Left forelimb (tissue), 1 donor: ENCODE measurements around the gene LRRC18.

Source experiments
- DNase-seq: peaks from one replicate; pipeline ENCODE4 v3.0.0-alpha.2; 2018; ENCODE audit warnings: low spot score

Gene LRRC18

DNA sequence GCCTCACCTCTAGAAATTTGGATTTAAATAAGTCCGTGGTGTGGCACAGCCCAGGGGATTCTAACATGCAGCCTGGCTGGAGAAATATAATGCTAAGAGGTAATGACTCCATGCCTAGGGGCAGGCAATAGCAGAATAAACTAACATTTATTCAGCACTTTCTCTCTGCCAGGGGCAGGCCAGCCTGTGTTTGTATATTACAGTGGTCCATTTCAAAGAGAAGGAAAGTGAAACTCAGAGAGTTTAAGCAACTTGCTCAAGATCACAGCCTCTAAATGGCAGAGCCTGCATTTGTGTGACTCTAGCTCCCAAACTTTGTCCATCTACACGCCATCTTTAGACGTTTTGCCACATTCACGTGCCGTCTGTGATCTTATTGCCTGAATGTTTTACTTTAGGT is 6.7 kb upstream of the LRRC18 start:
- no peak for DNase-seq

- peak; percentile 62 for DNase-seq
Observed at GRCh38 chr10:48945441-48946130, 5.9 kb upstream of the LRRC18 start.

DNA sequence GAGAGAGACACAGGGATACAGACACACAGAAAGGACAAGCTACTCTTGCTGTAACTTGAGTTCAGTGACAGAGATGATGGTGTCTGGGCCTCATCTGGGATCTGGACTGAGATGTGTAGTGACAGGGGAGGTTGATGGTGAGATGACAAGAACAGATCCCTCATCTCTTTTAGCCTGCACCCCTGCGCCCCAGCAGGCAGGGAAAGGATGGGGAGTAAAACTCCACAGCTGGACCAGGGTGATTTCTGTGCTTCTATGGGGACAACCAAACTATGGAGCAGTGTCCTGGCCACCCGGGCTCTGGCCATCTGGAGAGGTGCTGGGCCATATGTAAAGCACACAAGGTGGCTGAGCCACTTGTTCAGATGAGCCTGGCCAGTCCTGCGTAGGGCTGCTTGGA is 4.5 kb upstream of the LRRC18 start:
- DNase-seq = no peak

GRCh38 chr10:48943096-48943495 is 3.5 kb upstream of the LRRC18 start:
- no peak for DNase-seq

- peak; percentile 31 for DNase-seq
Observed at GRCh38 chr10:48941427-48942075, 1.9 kb upstream of the LRRC18 start.

DNA sequence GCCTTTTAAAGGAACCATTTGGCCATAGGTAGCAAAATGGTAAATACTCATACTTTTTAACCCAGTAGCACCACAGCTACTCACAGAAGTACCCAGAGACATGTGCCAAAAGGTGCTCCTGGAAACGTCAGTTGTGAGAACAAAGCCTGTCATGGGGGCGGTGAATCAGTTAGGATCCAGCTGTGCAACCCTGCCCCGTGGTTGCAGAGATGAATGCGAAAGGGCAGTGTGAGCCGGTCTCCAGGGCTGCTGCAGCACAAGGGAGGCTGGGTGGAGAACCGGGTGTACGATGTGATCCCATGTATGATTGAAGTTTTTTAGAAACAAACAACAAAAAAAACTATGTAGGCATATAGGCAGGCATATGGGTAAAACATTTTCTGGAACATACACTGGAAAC is 1.3 kb upstream of the LRRC18 start:
- no peak for DNase-seq

DNA sequence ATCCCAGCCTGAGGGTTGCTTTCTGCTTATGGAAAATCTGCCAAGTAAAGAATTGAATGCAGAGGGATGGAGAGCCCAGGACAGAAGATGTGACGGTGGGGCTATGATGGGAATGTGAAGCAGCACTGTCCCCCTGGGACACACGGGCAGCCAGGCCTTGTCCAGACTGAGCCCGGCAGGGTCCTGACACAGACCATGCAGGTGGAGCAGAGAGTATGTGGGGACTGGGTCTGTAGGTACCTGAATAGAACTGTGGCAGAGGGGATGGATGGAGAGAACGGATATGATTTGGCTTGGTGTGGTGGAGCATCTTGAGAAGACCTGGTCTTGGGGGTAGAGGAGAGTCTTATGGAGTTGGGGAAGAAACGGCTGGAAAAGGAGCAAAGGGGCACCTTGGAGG is 732 bp upstream of the LRRC18 start:
- DNase-seq = no peak

DNA sequence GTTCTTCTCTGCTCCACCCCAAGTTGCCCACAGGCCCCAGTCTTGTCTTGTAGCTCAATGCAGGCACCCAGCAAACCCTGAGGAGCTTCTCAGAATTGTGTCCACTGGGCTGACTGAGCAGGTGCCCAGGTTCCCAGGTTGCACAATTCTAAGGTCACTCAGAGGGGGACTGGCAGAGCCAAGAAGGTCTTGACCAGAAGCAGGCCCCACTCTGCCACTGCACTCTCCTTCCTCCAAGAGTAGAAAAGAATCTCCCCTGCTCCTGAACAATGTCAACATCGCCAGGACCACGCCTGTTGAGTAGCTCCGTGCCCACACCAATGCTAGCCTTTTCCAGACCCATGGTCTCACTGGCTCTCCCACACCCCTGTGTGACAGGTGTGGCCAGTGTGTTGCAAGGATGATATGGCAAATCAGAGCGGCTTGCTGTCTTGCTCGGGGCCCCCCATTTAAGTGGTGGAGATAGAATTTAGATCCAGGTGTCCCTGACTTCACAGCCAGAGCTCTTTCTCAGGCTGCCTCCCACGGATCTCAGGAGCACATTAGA is 577 bp downstream of the LRRC18 start:
- peak; percentile 30 for DNase-seq

DNA sequence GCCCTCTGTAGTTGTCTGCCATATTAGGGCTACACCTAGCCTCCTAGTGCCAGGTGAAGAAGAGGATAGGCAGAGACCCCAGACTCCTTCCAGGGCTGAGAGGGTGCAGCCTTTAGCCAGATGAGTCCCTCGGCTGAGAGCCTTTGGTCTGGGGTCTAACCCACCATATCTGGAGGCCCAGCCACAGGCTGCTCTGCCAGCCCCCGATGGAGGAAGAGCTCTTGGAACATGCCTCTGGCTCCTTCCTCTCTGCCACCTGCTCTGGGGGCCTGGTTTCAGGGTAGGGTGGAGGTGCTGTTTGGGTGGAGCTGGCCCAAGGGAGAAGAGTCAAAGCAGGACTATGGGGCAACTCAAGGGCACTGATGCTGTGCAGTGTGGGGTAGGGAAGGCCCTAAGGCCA is 1.4 kb downstream of the LRRC18 start:
- peak; percentile 40 for DNase-seq

DNA sequence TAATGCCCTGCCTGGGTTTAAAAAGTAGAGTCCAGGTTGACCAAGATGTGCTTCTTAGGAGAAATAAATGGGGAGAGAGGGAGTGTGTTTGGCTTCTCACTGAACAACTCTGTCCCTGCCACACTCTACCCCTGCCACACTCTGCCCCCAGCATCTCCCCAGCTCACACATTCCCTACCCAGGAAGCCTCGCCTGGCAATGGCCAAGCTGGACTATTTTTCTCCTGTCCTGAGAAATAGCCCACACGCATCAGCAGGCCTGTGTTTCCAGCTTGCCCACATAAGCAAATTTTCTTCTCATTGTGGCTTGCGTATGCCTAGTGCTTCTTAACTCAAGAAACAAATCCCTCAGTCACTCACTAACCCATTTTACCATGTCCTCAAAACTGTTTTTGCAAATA is 1.8 kb downstream of the LRRC18 start:
- DNase-seq = no peak

- DNase-seq = no peak
Observed at GRCh38 chr10:48935577-48935976, 4.1 kb downstream of the LRRC18 start.

DNA sequence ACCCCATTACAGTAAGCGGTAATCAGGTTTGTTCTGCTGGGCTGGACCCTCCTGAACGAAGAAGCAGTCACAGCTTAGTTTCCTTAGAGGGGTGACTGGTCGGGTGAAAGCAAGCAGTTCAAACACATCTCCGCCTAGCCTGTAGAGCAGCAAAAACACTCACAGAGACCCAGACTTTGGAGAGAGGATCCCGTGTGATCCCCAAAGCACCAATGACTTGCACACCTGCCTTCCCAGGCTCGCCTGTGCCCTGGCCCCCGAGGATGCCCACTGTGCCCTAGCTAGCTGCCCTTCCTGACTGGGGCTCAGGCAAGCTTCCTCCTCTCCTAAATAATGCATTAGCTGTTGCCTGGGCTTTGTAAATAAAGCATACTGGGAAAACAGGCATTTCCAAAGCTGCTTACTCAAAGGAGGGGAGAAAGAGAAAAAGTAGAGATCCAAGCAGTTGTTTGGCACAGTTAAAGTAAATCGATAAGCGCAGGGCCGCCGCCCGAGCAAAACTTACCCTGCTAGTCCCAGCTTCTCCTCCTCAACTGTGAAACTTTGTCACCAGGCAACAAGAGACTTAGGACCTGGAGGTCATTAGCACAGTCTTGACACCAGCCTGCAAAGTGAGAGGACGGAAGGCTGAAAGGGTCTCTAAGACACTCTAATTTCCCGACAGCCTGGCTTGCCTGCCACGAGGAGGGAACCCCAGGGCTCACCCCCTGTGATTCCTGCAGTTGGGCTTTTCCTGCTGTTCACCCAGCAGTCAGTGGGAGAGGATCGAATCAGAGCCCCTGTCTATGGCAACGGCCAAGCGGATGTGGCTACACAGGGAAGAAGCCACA is 4.8 kb downstream of the LRRC18 start:
- peak; percentile 58 for DNase-seq

DNA sequence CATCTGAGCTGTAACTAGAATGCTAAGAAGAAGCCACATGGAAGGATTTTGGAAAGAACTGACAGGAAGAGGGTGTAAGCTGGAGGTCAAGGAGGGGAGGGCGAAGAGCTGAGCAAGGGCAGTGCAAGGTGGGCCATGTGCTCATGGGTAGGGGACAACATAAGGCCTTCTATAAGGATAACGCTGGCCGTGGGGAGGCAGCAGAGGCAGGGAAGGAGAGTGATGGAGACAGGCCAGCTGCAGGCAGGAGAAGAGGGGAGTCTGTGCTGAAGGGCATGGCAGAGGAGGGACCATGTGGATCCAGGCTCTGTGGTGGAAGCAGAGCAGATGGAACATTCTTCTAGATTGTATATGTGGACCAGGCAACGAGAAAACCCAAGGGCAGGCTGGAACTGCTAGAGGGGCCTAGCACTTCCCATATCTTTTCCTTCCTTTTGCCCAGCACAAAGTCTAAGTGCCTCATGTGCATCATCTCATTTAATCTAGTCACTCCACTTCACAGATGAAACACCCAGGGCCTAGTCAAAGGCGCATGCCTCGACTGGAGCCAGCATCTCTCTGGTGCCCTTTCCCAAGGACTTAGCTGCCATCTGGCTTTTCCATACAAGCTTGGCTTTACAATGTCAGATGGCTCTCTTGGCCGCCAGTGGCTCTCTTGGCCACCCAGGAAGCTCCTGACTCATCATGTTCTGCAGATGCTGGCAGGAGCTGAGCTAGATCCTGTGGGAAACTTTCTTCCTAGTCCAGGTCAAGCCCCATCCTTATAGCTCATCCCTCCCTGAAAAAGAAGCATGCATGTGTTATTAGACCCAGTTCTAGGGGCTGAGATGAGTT is 6.6 kb downstream of the LRRC18 start:
- DNase-seq = peak; percentile 56

DNA sequence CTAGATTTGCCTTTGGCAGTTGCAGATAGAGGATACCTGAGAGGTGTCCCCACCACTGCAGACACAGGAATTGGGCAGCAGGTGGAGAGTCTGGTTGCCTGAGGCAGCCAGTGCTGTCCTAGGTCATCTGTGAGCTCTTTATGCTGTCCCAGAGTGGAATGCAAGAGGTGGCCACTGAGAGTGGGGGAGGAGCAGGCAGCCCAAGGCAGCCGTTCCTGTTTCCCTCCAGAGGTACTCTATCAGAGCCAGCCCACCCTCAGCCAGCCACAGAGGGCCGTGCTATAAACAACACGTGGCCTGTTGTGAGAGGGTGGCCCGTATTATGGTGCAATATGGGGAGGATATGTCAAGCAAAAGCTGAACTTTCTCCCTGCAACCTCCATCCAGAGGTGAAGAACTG is 8.5 kb downstream of the LRRC18 start:
- DNase-seq = peak; percentile 49

- DNase-seq = peak; percentile 37
Observed at GRCh38 chr10:48929413-48929990, 10.1 kb downstream of the LRRC18 start.

DNA sequence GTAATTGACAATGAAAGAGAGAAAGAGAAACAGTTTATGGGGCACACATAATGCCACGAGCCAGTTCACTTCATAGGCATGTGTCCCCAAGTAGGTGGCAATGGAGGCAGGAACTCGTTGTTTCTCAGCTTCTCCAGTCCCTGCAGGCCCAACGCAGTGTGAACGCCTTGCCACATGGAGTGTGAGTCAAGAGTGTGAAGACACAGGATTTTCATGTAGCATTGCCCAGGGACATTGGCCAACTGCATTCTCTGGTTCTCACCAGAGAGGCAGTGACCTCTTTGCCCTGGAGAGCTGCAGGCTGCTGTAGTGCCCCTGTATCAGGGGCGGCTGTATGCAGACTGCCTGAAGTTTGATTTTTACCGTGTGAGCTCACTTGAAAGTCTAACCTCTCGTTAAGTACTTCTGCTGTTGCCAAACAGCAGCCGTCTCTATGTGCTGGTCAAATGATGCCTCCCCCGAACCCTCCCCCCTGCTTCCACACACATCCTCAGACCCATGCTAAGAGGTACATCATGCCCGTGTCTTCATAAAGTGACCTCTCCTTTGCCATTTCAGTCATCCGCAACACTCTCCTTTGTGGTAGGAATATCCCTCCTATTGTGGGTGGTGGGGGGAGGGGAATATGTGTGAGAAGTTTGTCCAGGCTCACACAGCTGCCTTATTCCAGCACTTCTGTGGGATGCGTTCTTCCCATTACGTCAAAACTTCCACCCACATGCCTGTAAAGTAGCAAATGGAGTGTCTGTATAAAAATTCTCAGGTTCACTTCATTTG is 12.7 kb downstream of the LRRC18 start:
- peak; percentile 57 for DNase-seq

DNA sequence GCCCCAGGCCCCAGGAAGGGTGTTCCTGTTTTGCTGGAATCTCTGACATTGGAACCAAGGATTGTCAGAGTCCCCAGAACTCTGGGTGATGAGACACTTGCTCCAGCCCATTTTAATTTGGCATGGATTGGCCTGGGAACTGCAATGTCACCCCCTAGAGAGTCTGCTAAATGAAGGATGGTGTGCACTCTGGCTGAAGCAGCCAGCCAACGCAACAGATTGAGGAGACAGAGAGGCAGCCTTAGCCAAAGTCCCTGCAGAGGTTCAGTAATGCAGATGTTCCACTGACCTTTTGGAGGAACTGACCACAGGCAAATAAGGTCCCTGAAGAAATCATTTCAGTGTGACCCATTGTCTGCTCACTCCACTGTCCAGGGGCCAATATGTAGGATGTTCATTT is 13.4 kb downstream of the LRRC18 start:
- DNase-seq = no peak

DNA sequence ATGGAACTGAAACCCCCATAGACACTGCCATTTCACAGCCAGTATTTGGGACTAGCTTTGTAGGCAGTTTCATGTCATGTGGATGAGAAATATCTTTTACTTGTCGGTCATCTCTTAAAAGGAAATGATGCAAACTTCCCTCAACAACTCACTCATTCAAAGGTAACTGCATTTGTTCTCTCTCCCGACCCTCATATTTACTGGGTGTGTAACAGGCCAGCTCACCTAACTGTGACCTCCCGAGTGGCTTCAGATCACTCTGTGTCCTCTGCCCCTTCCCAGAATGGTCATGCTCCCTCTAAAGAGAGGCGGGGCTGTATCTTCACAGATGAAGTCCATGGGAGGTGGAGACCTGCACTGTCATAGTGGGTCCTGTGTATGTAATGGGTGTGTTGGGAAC is 14.7 kb downstream of the LRRC18 start:
- no peak for DNase-seq

GRCh38 chr10:48923748-48924147 is 15.9 kb downstream of the LRRC18 start:
- peak; percentile 61 for DNase-seq

- no peak for DNase-seq
Observed at GRCh38 chr10:48913674-48914073, 26.0 kb downstream of the LRRC18 start.

GRCh38 chr10:48910548-48910947 is 29.1 kb downstream of the LRRC18 start:
- DNase-seq = no peak
